ENCODE measurements around the gene MRPL12. TPM values are rescaled to one million over a fixed set of nuclear protein-coding genes. Genes with fewer than 3 reads are reported as not detected.

The MRPL12 gene
- total and polyA plus RNA-seq, 2 of the 13 experiments (the other 11 are each of a cell fraction or from before 2014, with no cell fraction given): 39.1 to 94.1 TPM

- TF ChIP-seq ZNF713 (CRISPR knock-in tag; IDR thresholded peaks at IDR 0.05): 0 out of 2 replicates have a peak, but pooled peaks have one; percentile 39
- TF ChIP-seq ZNF800 (CRISPR knock-in tag; IDR thresholded peaks at IDR 0.05): peak; percentile 53
- peak; percentile 71 for TF ChIP-seq MXD1 (CRISPR knock-in tag; IDR thresholded peaks at IDR 0.05)
- TF ChIP-seq TGIF2 (CRISPR knock-in tag; IDR thresholded peaks at IDR 0.05): peak; percentile 43; the same call in 1 of the 2 replicates
- TF ChIP-seq GRHL1 (CRISPR knock-in tag; conservative IDR thresholded peaks at IDR 0.05): no peak
- TF ChIP-seq ZNF317 (CRISPR knock-in tag; IDR thresholded peaks at IDR 0.05): no peak
- peak; percentile 55; the same call in 1 of the 2 replicates for TF ChIP-seq BRCA1 (CRISPR knock-in tag; IDR thresholded peaks at IDR 0.05)
- peak; percentile 70 for TF ChIP-seq REPIN1 (CRISPR knock-in tag; IDR thresholded peaks at IDR 0.05; ENCODE audit: borderline replicate concordance, low read depth)
- TF ChIP-seq FOXO4 (CRISPR knock-in tag; conservative IDR thresholded peaks at IDR 0.05): peak; percentile 67; the same call in 1 of the 2 replicates
- TF ChIP-seq ZBTB3 (CRISPR knock-in tag; IDR thresholded peaks at IDR 0.05; ENCODE audit: borderline replicate concordance, low read depth): no peak
- TF ChIP-seq SRSF9 (IDR thresholded peaks at IDR 0.05; ENCODE audit: borderline replicate concordance, insufficient read depth, low read depth, low read length, poor library complexity, severe bottlenecking): no peak
- no peak for TF ChIP-seq ZNF496 (CRISPR knock-in tag; IDR thresholded peaks at IDR 0.05; ENCODE audit: insufficient replicate concordance)
- TF ChIP-seq AGO2 (optimal IDR thresholded peaks at IDR 0.05; ENCODE audit: low read depth, low read length): peak; percentile 80
- TF ChIP-seq AHR (CRISPR knock-in tag; IDR thresholded peaks at IDR 0.05): peak; percentile 66; the same call in 1 of the 2 replicates
- no peak; the same call in 1 of the 2 replicates for TF ChIP-seq ZNF792 (CRISPR knock-in tag; IDR thresholded peaks at IDR 0.05)
- no peak for TF ChIP-seq XBP1 (CRISPR knock-in tag; IDR thresholded peaks at IDR 0.05)
- TF ChIP-seq UBTF (CRISPR knock-in tag; IDR thresholded peaks at IDR 0.05): peak; percentile 87; the same call in 1 of the 2 replicates
- peak; percentile 68; the same call in 1 of the 2 replicates for TF ChIP-seq ZNF768 (CRISPR knock-in tag; IDR thresholded peaks at IDR 0.05)
- peak; percentile 43; the same call in 1 of the 2 replicates for TF ChIP-seq KAT7 (CRISPR knock-in tag; IDR thresholded peaks at IDR 0.05; ENCODE audit: borderline replicate concordance)
These were observed 36.6 kb upstream of the MRPL12 start, which contains the start of the genes CCDC137 and OXLD1 (continued) for GRCh38 chr17:81666342-81667191.

All from HepG2 (cell line).